Dedifferentiated amniotic fluid mesenchymal stem cell (primary cell): Measurements from ENCODE around the gene S100A5.
"Not testable (repeated sequence)": the region's sequence is repeated elsewhere in the genome, so short reads cannot be mapped to it uniquely, and the experiment has no call there.

Source experiments
- DNase-seq: peaks from one replicate; pipeline ENCODE4 v3.0.0-alpha.2; 2016; ENCODE audit errors: extremely low spot score

The S100A5 gene

GRCh38 chr1:153533689-153534201 lies 7.0 kb downstream of the S100A5 start:
- peak; percentile 58 for DNase-seq

- DNase-seq, result peak; percentile 88
Measured at GRCh38 chr1:153532769-153533599, 7.8 kb downstream of the S100A5 start.

GRCh38 chr1:153532181-153532580 lies 8.6 kb downstream of the S100A5 start:
- DNase-seq, result no peak

GRCh38 chr1:153531638-153532037 lies 9.1 kb downstream of the S100A5 start:
- no peak for DNase-seq

- no peak for DNase-seq
Measured at GRCh38 chr1:153527683-153528040, 13.1 kb downstream of the S100A5 start.

- no peak for DNase-seq
Measured at GRCh38 chr1:153527023-153527682, 13.6 kb downstream of the S100A5 start.

GRCh38 chr1:153526132-153526543 lies 14.6 kb downstream of the S100A5 start:
- no peak for DNase-seq

GRCh38 chr1:153525088-153525728 lies 15.5 kb downstream of the S100A5 start:
- no peak for DNase-seq

GRCh38 chr1:153522353-153523048 lies 18.2 kb downstream of the S100A5 start:
- not testable (repeated sequence) for DNase-seq

- not testable (repeated sequence) for DNase-seq
Measured at GRCh38 chr1:153521808-153522207, 18.9 kb downstream of the S100A5 start.

GRCh38 chr1:153520818-153521476 lies 19.8 kb downstream of the S100A5 start:
- no peak for DNase-seq

- not testable (repeated sequence) for DNase-seq
Measured at GRCh38 chr1:153520137-153520691, 20.5 kb downstream of the S100A5 start.

GRCh38 chr1:153519242-153519641 lies 21.5 kb downstream of the S100A5 start:
- no peak for DNase-seq

- DNase-seq, result no peak
Measured at GRCh38 chr1:153515504-153516394, 25.0 kb downstream of the S100A5 start.

GRCh38 chr1:153513666-153514065 lies 27.1 kb downstream of the S100A5 start:
- DNase-seq, result no peak

- DNase-seq, result no peak
Measured at GRCh38 chr1:153513023-153513422, 27.7 kb downstream of the S100A5 start.

- DNase-seq, result peak; percentile 74
Measured at GRCh38 chr1:153510984-153511410, 29.7 kb downstream of the S100A5 start.

- no peak for DNase-seq
Measured at GRCh38 chr1:153509729-153510354, 30.9 kb downstream of the S100A5 start.

- no peak for DNase-seq
Measured at GRCh38 chr1:153509036-153509435, 31.7 kb downstream of the S100A5 start.
